NCI-H1694 treated with DMSO at 0.1 percent for 48 hours (cell line): ENCODE data around the gene MALRD1.

Source experiments
- DNase-seq: peaks from one replicate; lab custom pipeline; 2025; lab: John Stamatoyannopoulos, UW

MALRD1 gene

GRCh38 chr10:19577381-19577780, 528.8 kb downstream of the MALRD1 start:
- no peak for DNase-seq

- no peak for DNase-seq
Observed at GRCh38 chr10:19577807-19578206, 529.2 kb downstream of the MALRD1 start.

GRCh38 chr10:19578571-19578970, 530.0 kb downstream of the MALRD1 start:
- no peak for DNase-seq

- no peak for DNase-seq
Observed at GRCh38 chr10:19579761-19580545, 531.4 kb downstream of the MALRD1 start.

- no peak for DNase-seq
Observed at GRCh38 chr10:19580691-19581090, 532.1 kb downstream of the MALRD1 start.

GRCh38 chr10:19588608-19589007, 540.0 kb downstream of the MALRD1 start:
- DNase-seq = no peak

- DNase-seq = no peak
Observed at GRCh38 chr10:19592276-19592675, 543.7 kb downstream of the MALRD1 start.

GRCh38 chr10:19595212-19595845, 546.7 kb downstream of the MALRD1 start:
- no peak for DNase-seq

GRCh38 chr10:19605806-19606205, 557.2 kb downstream of the MALRD1 start:
- no peak for DNase-seq

- no peak for DNase-seq
Observed at GRCh38 chr10:19606968-19607367, 558.4 kb downstream of the MALRD1 start.

GRCh38 chr10:19611775-19612174, 563.2 kb downstream of the MALRD1 start:
- DNase-seq = no peak

GRCh38 chr10:19616966-19617365, 568.4 kb downstream of the MALRD1 start:
- no peak for DNase-seq

- no peak for DNase-seq
Observed at GRCh38 chr10:19620811-19621210, 572.2 kb downstream of the MALRD1 start.

GRCh38 chr10:19623321-19623720, 574.7 kb downstream of the MALRD1 start:
- DNase-seq = no peak

GRCh38 chr10:19626156-19626555, 577.6 kb downstream of the MALRD1 start:
- DNase-seq = no peak

GRCh38 chr10:19628767-19629560, 580.4 kb downstream of the MALRD1 start:
- no peak for DNase-seq

GRCh38 chr10:19629567-19629966, 581.0 kb downstream of the MALRD1 start:
- DNase-seq = no peak

GRCh38 chr10:19634163-19634562, 585.6 kb downstream of the MALRD1 start:
- no peak for DNase-seq

- DNase-seq = no peak
Observed at GRCh38 chr10:19638182-19638895, 589.7 kb downstream of the MALRD1 start.

GRCh38 chr10:19638896-19639233, 590.3 kb downstream of the MALRD1 start:
- DNase-seq = no peak

- no peak for DNase-seq
Observed at GRCh38 chr10:19640566-19641263, 592.1 kb downstream of the MALRD1 start.

- no peak for DNase-seq
Observed at GRCh38 chr10:19651549-19651948, 602.9 kb downstream of the MALRD1 start.
